Measurements from ENCODE around the gene CLDN34.

CLDN34 gene

DNA sequence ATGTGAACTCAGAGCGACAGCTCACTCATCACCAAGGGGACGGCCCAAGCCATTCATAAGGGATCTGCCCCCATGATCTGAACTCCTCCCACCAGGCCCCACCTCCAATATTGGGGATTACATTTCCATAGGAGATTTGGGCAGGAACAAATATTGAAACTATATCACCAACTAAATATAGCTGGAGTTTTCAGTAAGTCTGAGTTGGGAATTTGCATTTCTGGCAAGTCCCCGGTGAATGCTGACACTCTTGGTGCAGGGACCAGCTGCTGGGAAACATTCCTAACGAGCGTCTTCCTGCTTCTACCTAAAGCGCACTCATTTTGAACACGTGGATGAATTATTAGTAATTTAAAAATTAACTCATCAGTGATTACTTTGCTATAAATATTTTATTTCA lies 13.2 kb downstream of the CLDN34 start:
- DNase-seq (ENCODE audit: low read depth, low spot score), result no peak

DNA sequence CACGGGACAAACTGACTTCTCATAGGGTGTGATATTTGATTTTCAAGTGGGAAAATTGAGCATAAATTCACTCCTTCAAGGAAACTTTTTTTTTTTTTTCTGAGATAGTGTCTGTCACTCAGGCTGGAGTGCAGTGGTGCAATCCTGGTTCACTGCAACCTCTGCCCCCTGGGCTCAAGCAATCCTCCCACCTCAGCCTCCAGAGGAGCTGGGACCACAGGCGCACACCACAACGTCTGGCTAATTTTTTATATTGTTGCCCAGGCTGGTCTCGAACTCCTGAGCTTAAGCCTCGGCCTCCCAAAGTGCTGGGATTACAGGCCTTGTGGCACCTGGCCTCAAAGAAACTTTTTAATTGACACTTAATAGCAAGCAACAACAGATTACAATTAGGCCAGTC lies 13.8 kb downstream of the CLDN34 start:
- DNase-seq (ENCODE audit: low read depth, low spot score), result no peak

GRCh38 chrX:9983441-9983840 lies 16.3 kb downstream of the CLDN34 start:
- DNase-seq (ENCODE audit: low read depth, low spot score), result no peak

GRCh38 chrX:9983846-9984245 lies 16.7 kb downstream of the CLDN34 start:
- DNase-seq (ENCODE audit: low read depth, low spot score), result no peak

- peak; percentile 12 for DNase-seq (ENCODE audit: low read depth, low spot score)
Measured at GRCh38 chrX:9988762-9989161, 21.6 kb downstream of the CLDN34 start.

DNA sequence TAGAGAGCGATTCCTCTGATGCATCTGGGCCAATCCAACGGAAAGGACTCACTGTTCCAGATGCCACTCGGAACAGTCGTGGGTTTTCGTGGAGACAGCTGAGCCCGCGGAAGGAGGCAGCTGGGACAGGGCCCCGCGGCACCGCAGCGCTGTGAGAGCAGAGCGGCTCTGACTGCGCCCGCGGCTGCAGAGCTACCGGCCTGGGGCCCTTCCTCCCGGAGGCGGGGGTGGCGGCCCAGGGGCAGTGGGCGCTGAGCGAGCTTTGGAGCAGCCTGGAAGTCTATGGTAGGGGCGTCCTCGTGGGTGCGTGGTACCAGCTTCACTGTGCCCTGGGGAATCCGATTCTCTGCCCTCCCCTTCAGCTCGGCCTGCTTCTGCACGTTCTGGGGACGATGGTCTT lies 24.9 kb downstream of the CLDN34 start:
- no peak for DNase-seq (ENCODE audit: low read depth, low spot score)

DNA sequence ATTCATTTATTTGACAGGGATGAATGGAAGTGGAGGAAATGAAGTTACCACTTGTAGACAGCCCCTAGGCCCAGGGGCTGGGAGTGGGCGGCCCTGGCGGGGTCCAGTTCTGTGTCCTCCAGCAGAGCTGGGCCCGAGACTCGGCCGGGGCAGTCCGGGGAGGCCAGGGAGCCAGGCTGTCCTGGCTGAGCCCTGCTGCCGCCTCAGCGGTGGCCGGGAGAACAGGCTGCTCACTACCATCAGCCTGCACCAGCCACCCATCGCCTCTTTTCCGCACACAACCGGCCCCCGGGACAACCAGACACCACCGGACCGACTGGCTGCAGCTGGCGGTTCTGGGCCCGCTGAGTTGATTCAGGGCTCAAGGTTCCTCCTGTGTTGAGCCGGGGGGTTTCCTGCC lies 25.6 kb downstream of the CLDN34 start:
- no peak for DNase-seq (ENCODE audit: low read depth, low spot score)

DNA sequence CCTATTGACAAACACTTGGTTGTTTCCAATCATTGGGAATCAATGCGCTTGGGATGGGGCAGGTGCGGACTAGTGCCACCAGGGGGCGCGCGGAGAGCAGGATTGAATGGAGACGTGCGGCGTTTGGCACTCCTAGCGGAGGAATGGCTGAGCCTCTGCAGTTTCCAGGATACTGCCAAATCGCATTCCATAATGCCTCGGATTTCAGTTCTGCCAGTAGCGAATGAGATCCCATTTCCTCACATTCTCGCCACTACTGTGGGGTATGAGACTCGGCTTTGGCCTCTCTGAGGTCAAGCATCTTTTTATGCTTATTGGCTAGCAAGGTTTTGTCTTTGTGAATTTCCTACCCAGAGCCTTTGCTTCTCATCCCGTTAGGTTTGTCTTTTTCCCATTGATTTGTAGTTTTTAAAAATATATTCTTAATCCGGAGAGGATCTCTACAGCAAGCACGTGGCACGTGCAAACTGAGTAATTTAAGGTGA lies 28.7 kb downstream of the CLDN34 start:
- DNase-seq (ENCODE audit: low read depth, low spot score), result peak; percentile 82

DNA sequence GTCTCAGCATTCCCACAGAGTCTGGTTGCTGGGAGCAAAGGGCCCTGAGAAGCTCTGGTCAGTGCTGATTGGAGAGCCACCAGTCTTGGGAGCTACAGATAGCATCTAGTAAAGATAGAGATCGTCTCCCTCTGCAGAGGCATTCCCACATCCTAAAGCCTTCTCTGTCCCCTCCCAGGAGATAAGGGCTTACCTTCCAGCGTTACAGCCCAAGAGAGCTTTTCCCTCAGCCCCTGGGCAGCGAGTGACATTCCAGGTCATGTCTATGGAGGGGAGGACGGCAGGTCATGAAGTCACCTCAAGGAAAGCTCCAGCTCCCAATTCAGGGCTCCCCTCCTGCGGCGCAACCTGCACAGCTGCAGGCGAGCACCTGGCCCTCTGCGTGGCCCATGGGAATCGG lies 29.9 kb downstream of the CLDN34 start:
- no peak for DNase-seq (ENCODE audit: low read depth, low spot score)

DNA sequence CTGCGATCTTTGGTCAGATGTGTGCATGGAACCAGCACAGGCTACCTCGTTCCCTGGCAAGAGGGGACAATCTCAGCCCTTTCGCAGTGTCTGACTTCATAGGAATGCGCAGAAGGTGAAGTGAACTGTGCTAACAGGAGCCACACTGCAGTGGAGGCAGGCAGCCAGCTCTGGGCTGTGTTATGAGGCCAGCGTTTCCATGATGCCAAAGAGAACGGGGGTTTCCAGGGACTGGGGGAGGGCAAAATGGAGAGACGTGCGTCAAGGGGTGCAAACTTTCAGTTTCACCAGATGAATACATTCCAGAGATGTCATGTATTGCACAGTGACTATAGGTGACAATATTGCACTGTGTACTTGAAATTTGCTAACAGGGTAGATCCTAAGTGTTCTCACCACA lies 30.4 kb downstream of the CLDN34 start:
- no peak for DNase-seq (ENCODE audit: low read depth, low spot score)

- peak; percentile 32 for DNase-seq (ENCODE audit: low read depth, low spot score)
Measured at GRCh38 chrX:10001496-10001895, 34.3 kb downstream of the CLDN34 start.

- no peak for DNase-seq (ENCODE audit: low read depth, low spot score)
Measured at GRCh38 chrX:10004832-10005475, 37.8 kb downstream of the CLDN34 start.

DNA sequence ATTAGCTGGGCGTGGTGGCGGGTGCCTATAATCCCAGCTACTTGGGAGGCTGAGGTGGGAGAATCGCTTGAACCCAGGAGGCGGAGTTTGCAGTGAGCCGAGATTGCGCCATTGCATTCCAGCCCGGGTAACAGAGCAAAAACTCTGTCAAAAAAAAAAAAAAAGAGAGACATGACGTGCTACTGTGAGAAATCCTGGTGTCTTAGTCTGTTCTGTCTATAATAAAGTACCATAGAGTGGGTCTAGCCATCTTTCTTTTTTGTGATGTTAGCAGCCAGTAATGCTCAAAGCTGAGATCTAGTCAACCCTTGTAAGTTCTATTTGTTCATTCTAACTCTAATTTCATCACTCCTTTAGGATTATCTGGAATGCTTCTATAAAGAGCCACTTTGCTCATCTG lies 38.9 kb downstream of the CLDN34 start:
- DNase-seq (ENCODE audit: low read depth, low spot score), result no peak

- no peak for DNase-seq (ENCODE audit: low read depth, low spot score)
Measured at GRCh38 chrX:10006770-10007169, 39.6 kb downstream of the CLDN34 start.

- DNase-seq (ENCODE audit: low read depth, low spot score), result no peak
Measured at GRCh38 chrX:10007621-10008020, 40.5 kb downstream of the CLDN34 start.

GRCh38 chrX:10008483-10009056 lies 41.4 kb downstream of the CLDN34 start:
- no peak for DNase-seq (ENCODE audit: low read depth, low spot score)

DNA sequence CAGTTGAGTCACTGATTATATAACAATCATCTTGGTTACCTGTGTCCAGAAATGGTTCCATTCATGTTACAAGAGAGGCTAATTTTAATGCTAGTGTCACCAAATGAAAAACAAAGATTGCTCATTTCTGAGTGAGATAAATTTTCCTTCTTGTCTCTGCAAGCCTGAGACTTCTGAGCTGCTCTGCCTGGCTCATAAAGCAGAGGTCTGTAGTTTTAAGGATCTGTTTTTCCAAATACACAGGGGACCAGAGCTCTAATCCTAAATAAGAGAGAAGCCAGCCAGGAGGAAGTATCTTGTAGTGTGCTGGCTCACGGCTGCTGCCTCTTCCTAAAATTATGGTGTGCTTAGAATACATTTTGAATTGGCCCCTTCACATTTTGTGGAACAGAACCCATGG lies 42.6 kb downstream of the CLDN34 start:
- DNase-seq (ENCODE audit: low read depth, low spot score), result no peak

GRCh38 chrX:10010686-10011085 lies 43.5 kb downstream of the CLDN34 start:
- no peak for DNase-seq (ENCODE audit: low read depth, low spot score)

DNA sequence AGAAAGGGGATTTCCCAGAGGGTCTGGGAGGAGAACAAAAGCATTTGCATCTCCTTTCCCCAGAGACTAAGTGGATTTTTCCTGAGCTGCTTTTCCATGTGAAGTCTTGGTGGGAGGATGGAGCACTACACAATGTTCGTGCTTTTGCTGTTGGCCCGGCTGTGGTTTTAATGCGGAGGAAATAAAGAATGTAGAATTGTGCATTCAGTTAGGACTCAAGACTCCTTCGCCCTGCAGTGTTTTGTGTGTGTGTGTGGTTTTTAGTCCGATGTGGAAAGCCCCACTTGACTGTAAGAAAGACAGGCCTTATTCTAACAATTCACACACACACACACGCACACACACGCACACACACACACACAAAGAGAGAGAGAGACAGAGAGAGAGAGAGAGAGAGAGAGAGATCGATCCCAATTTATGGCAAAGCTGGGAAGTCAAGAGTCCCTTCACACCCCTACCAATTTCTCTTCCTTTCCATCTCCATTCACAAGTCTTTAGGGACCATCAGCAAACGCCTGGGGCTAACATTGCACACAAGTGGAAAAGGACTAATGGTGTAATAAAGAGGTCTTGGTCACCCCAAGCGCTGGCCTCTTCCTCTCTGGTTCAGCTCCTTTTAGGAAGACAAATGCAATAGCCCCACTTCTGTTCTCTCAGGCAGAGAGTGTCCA lies 44.2 kb downstream of the CLDN34 start:
- DNase-seq (ENCODE audit: low read depth, low spot score), result peak; percentile 62

- no peak for DNase-seq (ENCODE audit: low read depth, low spot score)
Measured at GRCh38 chrX:10011991-10012390, 44.8 kb downstream of the CLDN34 start.

DNA sequence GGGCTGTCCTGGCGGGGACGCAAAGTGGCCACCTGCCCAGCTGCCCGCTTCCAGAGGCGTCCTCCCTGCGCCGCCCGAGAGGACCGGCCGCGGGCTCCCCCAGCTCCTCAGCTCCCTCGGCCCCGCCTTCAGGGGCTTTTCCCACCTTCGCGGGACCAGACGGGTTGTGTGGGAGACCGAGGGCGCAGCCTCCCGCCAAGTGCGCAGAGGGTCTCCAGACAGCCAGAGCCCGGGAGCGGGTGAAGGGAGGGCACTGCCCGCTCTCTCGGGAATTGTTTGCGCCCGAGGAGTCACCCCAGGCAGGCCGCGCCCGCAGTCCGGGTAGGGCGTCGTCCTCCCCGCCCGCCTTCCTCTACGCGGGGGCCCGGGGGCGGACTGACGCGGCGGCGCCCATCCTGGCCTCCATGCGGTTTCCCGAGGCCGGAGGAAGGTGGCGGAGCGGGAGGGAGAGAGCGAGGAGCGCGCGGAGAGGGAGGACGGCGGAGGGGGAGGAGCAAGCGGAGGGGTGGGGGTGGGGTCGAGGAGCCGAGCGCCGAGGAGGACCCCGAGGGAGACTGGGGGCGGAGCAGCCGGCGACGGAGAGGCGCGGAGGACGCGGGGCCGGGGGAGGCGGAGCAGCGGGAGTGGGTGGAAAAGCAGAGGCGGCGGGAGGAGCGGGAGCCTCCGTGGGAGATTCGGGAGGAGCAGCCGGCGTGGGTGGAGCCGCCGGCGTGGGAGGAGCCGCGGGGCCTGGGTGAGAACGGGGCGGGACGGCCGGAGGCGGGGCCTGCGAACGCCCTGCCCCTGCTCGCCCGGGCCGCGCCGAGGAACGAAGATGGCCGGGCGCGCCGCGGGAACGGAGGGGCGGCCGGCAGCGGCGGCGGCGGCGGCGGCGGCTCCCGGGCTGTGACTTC lies 47.5 kb downstream of the CLDN34 start:
- peak; percentile 94 for DNase-seq (ENCODE audit: low read depth, low spot score)

DNA sequence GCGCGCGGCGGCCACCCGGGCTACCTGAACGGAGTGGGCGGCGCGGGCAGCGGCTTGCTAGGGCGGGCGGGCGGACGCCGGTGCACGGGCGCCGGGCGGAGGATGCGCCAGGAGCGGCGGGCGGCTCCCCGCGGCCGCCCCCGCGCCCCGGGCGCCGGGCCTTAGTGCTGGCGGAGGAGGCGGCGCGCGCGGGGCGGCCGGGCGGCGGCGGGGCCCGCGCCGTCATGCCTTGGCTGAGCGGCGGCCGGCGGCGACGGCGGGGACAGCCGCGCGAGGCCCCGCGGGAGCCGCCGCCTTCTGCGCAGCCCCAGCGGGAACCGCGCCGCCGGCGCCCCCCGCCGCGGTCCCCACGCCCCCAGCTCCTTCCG lies 48.2 kb downstream of the CLDN34 start:
- DNase-seq (ENCODE audit: low read depth, low spot score), result no peak

Measured in astrocyte of the hippocampus (primary cell).